ENCODE data around the gene NTRK2.

NTRK2 gene

GRCh38 chr9:84969736-84970135 lies 300.2 kb downstream of the NTRK2 start:
- H3K27ac ChIP-seq (ENCODE audit: low read depth, low read length, poor library complexity, severe bottlenecking) = no peak overlapping the region
- H3K9me3 ChIP-seq (ENCODE audit: low read length) = no peaks in the 10 kb centered on the region
- TF ChIP-seq EZH2 (IDR thresholded peaks at IDR 0.05; ENCODE audit: borderline replicate concordance, low read length) = no peak
- TF ChIP-seq, protein P1, sequence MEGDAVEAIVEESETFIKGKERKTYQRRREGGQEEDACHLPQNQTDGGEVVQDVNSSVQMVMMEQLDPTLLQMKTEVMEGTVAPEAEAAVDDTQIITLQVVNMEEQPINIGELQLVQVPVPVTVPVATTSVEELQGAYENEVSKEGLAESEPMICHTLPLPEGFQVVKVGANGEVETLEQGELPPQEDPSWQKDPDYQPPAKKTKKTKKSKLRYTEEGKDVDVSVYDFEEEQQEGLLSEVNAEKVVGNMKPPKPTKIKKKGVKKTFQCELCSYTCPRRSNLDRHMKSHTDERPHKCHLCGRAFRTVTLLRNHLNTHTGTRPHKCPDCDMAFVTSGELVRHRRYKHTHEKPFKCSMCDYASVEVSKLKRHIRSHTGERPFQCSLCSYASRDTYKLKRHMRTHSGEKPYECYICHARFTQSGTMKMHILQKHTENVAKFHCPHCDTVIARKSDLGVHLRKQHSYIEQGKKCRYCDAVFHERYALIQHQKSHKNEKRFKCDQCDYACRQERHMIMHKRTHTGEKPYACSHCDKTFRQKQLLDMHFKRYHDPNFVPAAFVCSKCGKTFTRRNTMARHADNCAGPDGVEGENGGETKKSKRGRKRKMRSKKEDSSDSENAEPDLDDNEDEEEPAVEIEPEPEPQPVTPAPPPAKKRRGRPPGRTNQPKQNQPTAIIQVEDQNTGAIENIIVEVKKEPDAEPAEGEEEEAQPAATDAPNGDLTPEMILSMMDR (IDR thresholded peaks at IDR 0.05; ENCODE audit: low read length) = no peak
- H3K4me2 ChIP-seq (ENCODE audit: low read length) = no peak overlapping the region
- no peak overlapping the region for H3K4me3 ChIP-seq (ENCODE audit: low read depth, low read length, poor library complexity, severe bottlenecking)
- H3K79me2 ChIP-seq (ENCODE audit: insufficient read depth, low read length) = no peaks in the 10 kb centered on the region
- H3F3A ChIP-seq (ENCODE audit: insufficient read depth, low read length) = no peaks in the 10 kb centered on the region
- H3K36me3 ChIP-seq (ENCODE audit: insufficient read depth, low read length) = no peaks in the 10 kb centered on the region
- H3K9me2 ChIP-seq (ENCODE audit: low read depth, low read length) = no peaks in the 10 kb centered on the region
- no peaks in the 10 kb centered on the region for H3K27me3 ChIP-seq (ENCODE audit: insufficient read depth, low read length)
- no peaks in the 10 kb centered on the region for H4K20me1 ChIP-seq (ENCODE audit: insufficient read depth, low read length)
- H3K4me1 ChIP-seq (ENCODE audit: insufficient read depth, low read length, severe bottlenecking) = no peaks in the 10 kb centered on the region
- no peak overlapping the region for H2AFZ ChIP-seq (ENCODE audit: low read length)
- H3K9ac ChIP-seq (ENCODE audit: low read length) = no peak overlapping the region

DNA sequence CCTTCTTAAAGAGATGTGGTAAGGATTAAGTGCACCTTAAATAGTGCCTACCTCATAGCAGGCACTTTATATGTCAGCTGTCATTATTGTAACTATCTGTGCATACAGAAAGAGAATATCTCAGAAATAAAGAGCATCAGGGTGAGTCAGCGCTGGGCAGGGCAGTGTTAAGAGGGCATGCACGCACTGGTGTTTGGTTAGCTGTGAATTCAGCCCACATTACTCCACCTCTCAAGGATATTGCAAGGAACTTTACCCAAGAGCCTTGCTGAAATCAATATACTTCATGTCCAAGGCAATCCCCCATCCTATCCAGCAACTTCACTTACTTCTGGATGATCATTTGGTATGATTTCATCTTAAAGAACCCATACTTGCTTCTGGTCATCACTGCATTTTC lies 300.9 kb downstream of the NTRK2 start:
- Histone ChIP-seq H3K9me3 (ENCODE audit: low read length) (no peaks in the 10 kb centered on the region), H3K9ac (ENCODE audit: low read length) (no peak overlapping the region), H3K27ac (ENCODE audit: low read depth, low read length, poor library complexity, severe bottlenecking) (no peak overlapping the region), H3K79me2 (ENCODE audit: insufficient read depth, low read length) (no peaks in the 10 kb centered on the region), H3K4me3 (ENCODE audit: low read depth, low read length, poor library complexity, severe bottlenecking) (no peak overlapping the region), H3K36me3 (ENCODE audit: insufficient read depth, low read length) (no peaks in the 10 kb centered on the region), H3K4me1 (ENCODE audit: insufficient read depth, low read length, severe bottlenecking) (no peaks in the 10 kb centered on the region), H3K9me2 (ENCODE audit: low read depth, low read length) (no peaks in the 10 kb centered on the region), H3F3A (ENCODE audit: insufficient read depth, low read length) (no peaks in the 10 kb centered on the region), H2AFZ (ENCODE audit: low read length) (no peak overlapping the region), H4K20me1 (ENCODE audit: insufficient read depth, low read length) (no peaks in the 10 kb centered on the region), H3K27me3 (ENCODE audit: insufficient read depth, low read length) (no peaks in the 10 kb centered on the region), H3K4me2 (ENCODE audit: low read length) (no peak overlapping the region)
- TF ChIP-seq, protein P1 (IDR thresholded peaks at IDR 0.05; ENCODE audit: low read length) = no peak
- TF ChIP-seq EZH2 (IDR thresholded peaks at IDR 0.05; ENCODE audit: borderline replicate concordance, low read length) = no peak

GRCh38 chr9:84971571-84971970 lies 302.0 kb downstream of the NTRK2 start:
- TF ChIP-seq, protein P1 (IDR thresholded peaks at IDR 0.05; ENCODE audit: low read length) = no peak
- H3K4me2 ChIP-seq (ENCODE audit: low read length) = no peak overlapping the region

More at GRCh38 chr9:84971571-84971970, 302.0 kb downstream of the NTRK2 start:
- Histone ChIP-seq H3K27me3 (ENCODE audit: insufficient read depth, low read length) (no peaks in the 10 kb centered on the region), H3F3A (ENCODE audit: insufficient read depth, low read length) (no peaks in the 10 kb centered on the region), H3K79me2 (ENCODE audit: insufficient read depth, low read length) (no peaks in the 10 kb centered on the region), H3K4me1 (ENCODE audit: insufficient read depth, low read length, severe bottlenecking) (no peaks in the 10 kb centered on the region), H3K9me2 (ENCODE audit: low read depth, low read length) (no peaks in the 10 kb centered on the region), H3K9me3 (ENCODE audit: low read length) (no peaks in the 10 kb centered on the region), H3K27ac (ENCODE audit: low read depth, low read length, poor library complexity, severe bottlenecking) (no peak overlapping the region), H3K9ac (ENCODE audit: low read length) (no peak overlapping the region), H3K36me3 (ENCODE audit: insufficient read depth, low read length) (no peaks in the 10 kb centered on the region), H3K4me3 (ENCODE audit: low read depth, low read length, poor library complexity, severe bottlenecking) (no peak overlapping the region), H2AFZ (ENCODE audit: low read length) (no peak overlapping the region), H4K20me1 (ENCODE audit: insufficient read depth, low read length) (no peaks in the 10 kb centered on the region)
